H1 (cell line): ENCODE data around the gene CNN3. TPM values are rescaled to one million over a fixed set of nuclear protein-coding genes. Genes with fewer than 3 reads are reported as not detected.

Experiments
- ATF3 ChIP-seq: IDR thresholded peaks from 2 replicates; pipeline ENCODE4 v1.6.1; 2011; ENCODE audit warnings: low read depth, mild to moderate bottlenecking, low read length; ENCODE audit not compliant: insufficient read depth
- CHD7 ChIP-seq: fragments of 300-600 bp; sonication (generic); IDR thresholded peaks from 2 replicates; pipeline ENCODE4 v1.7.1; 2012; ENCODE audit warnings: low read length, moderate library complexity, mild to moderate bottlenecking, inconsistent platforms; ENCODE audit not compliant: insufficient replicate concordance
- EZH2 ChIP-seq: fragments of 200-600 bp; sonication (generic); IDR thresholded peaks from 2 replicates; pipeline ENCODE4 v1.7.1; 2012; ENCODE audit warnings: low read depth, mild to moderate bottlenecking, moderate library complexity, low read length, inconsistent platforms; ENCODE audit not compliant: severe bottlenecking
- KDM5A ChIP-seq: fragments of 200-600 bp; IDR thresholded peaks from 2 replicates; pipeline ENCODE4 v1.7.1; 2012; ENCODE audit warnings: mild to moderate bottlenecking, low read length, inconsistent platforms, mixed read lengths
- POLR2AphosphoS5 ChIP-seq: IDR thresholded peaks from 2 replicates; pipeline ENCODE4 v1.6.1; 2011; ENCODE audit warnings: low read depth, low read length
- SIN3A ChIP-seq, 2 experiments: IDR thresholded peaks in 1 of 2; conservative IDR thresholded peaks in 1 of 2; 2 replicates each; pipeline ENCODE4 v1.6.1; 2011 to 2012; ENCODE audit warnings: low read length in 2 of 2, improper control_type of control experiment in 1 of 2, low read depth in 1 of 2, mild to moderate bottlenecking in 1 of 2
- SIX5 ChIP-seq: IDR thresholded peaks from 2 replicates; pipeline ENCODE4 v1.6.1; 2011; ENCODE audit warnings: mild to moderate bottlenecking, low read depth, low read length
- TAF7 ChIP-seq: optimal IDR thresholded peaks from 2 replicates; pipeline ENCODE3; 2011; ENCODE audit warnings: low read depth, mild to moderate bottlenecking, inconsistent platforms, low read length, moderate library complexity, borderline replicate concordance
- TCF12 ChIP-seq: IDR thresholded peaks from 2 replicates; pipeline ENCODE4 v1.6.1; 2011; ENCODE audit warnings: low read depth, mild to moderate bottlenecking, low read length
- ZNF274 ChIP-seq: IDR thresholded peaks from 2 replicates; pipeline ENCODE4 v1.7.0; 2012; ENCODE audit warnings: low read length, borderline replicate concordance; ENCODE audit errors: extremely low read depth
- polyA plus RNA-seq, 7 experiments: library from polyadenylated mRNA; depleted of rRNA in 3 of 7; stranded (reverse) in 5 of 7; unstranded in 2 of 7; fragments of >200 nt in 5 of 7; fragments of 200-250 nt in 2 of 7; gene quantifications; 1 replicate in 5 of 7; 2 replicates in 1 of 7; 4 replicates in 1 of 7; pipeline versions ENCODE4 v1.2.1 to v1.2.3, GENCODE V29; 2011 to 2013; ENCODE audit warnings: missing spikeins in 2 of 7, mixed read lengths in 2 of 7
- total RNA-seq: library from RNA; stranded (reverse); fragmentation: NEBNext Ultra II Directional; extraction: Animal tissue kit (Norgen Biotek cat#: 25700); gene quantifications from 2 replicates; pipeline ENCODE4 v1.2.1, GENCODE V29; 2021

Gene CNN3
- total and polyA plus RNA-seq, 2 of the 8 experiments (the other 6 are each of a cell fraction or from before 2014, with no cell fraction given), result 134 to 266 TPM

- no peak for TF ChIP-seq CHD7
- TF ChIP-seq POLR2AphosphoS5, result no peak; the same call in 1 of the 2 replicates
- no peak for TF ChIP-seq EZH2
- TF ChIP-seq ATF3, result no peak
- TF ChIP-seq ZNF274, result no peak
- no peak for TF ChIP-seq TAF7
- TF ChIP-seq SIX5, result no peak
- no peak for TF ChIP-seq TCF12
- no peak for TF ChIP-seq SIN3A (conservative IDR thresholded peaks at IDR 0.05 in 1 of 2, IDR thresholded peaks at IDR 0.05 in 1 of 2; ENCODE audit: low read depth in 1 of 2, low read length in 2 of 2)
- TF ChIP-seq KDM5A, result no peak
These were observed 34.2 kb downstream of the CNN3 start (continued) for GRCh38 chr1:94892604-94893254.
